ENCODE measurements around the gene FLOT1. TPM values are rescaled to one million over a fixed set of nuclear protein-coding genes. Genes with fewer than 3 reads are reported as not detected.

The FLOT1 gene
- total and polyA plus RNA-seq, 9 of the 15 experiments (the other 6 are each of a cell fraction or from before 2014, with no cell fraction given), result 11.7 to 149 (median 118) TPM

DNA sequence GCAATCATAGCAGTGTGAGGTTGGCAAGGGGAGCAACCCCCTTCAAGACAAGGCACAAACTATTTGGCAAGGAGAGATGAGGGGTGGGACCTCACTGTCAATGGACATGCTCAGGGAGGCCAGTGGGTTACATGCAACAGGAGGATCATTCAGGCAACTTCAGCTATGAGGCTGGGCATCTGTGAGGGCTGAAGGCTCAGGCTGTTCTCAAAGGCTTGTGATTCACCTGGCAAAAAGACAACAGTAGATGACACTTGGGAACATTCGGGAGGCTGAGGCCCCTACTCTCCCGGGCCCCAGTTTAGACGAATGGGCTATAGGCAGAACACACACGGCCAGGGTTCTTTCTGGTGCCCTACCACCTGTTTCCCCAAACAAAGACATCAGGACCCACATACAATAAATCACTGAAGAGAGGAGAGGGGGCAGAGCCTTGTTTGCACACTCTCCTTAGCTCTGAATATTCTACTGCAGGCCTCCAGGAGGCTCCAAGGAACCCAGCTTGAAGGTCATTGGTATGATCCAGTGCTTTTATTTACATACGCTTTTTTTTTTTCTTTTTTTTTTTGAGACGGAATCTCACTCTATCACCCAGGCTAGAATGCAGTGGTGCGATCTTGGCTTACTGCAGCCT, 14.4 kb downstream of the FLOT1 start (continued):
- no peak for TF ChIP-seq ZNF347 (CRISPR knock-in tag; IDR thresholded peaks at IDR 0.05; ENCODE audit: low read depth)

DNA sequence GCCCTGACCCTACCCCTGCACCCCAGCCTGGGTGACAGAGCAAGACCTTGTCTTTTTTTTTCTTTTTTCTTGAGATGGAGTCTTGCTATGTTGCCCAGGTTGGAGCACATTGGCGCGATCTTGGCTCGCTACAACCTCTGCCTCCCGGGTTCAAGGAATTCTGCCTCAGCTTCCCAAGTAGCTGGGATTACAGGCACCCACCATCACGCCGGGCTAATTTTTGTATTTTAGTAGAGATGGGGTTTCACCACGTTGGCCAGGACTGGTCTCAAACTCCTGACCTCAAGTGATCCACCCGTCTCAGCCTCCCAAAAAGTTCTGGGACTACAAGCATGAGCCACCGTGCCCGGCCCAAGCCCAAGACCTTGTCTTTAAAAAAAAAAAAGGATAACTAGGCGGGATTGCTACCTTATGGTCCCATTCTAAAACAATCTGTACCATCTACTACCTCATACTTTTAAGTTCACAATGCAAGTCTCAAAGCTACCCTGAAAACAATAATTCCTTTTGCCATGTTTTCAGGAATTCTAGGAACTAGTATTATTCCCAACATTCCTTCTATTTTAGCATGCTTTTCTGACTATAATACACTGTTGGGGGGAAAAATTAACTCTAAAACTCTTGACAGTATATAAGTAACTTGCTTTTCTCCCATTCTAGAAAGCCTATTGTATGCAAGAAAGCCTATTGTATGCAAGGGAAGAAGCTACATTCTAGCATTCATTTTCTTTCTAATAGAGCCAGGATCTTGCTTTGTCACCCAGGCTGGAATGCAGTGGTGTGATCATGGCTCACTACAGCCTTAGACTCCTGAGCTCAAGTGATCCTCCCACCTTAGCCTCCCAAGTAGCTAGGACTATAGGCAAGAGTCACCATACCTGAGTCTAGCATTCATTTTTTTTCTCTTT, 15.7 kb downstream of the FLOT1 start:
- BruUV-seq (replicated peaks), result no TSS peak
- no peak overlapping the region for H3K9ac ChIP-seq (ENCODE audit: insufficient read depth in 1 of 2, low read depth in 2 of 2, low read length in 2 of 2)
- H3K4me2 ChIP-seq (ENCODE audit: insufficient read depth, low read length), result no peak overlapping the region
- peak overlapping the region; percentile 34; the same call in 1 of the 3 replicates for H3K27ac ChIP-seq (ENCODE audit: extremely low read depth, low read depth, low read length)
- ATAC-seq (no peak), DNase-seq (ENCODE audit: extremely low read depth in 1 of 4, low spot score in 3 of 4) (no peak), FAIRE-seq (no peak)
- intact Hi-C loops (cut with micrococcal nuclease), result no loop called here
- peaks cover 14 to 24% of the 10 kb centered on the region in 2 experiments; a peak in 4 of 5 replicates for H3K4me1 ChIP-seq (replicated peaks in 1 of 2; ENCODE audit: control insufficient read depth in 2 of 2, insufficient read depth in 2 of 2, low read length in 2 of 2)
- peaks cover 82% of the 10 kb centered on the region for H3K36me3 ChIP-seq (ENCODE audit: control insufficient read depth, insufficient read depth, low read length)
- ChIA-PET CTCF (ENCODE audit: low intra/inter-chr PET ratio) (interaction anchor here (0.6 to 1.0 kb wide), 3 partner anchors 48 to 355 kb away, joined by 3 to 5 read pairs (median 3); no protein-coding TSS in a partner anchor), POLR2A (interaction anchor here (0.6 to 6.1 kb wide), 17 partner anchors 7 to 361 kb away, joined by 3 to 50 read pairs (median 4); partner anchors contain the start of genes FLOT1, IER3, MDC1 and TUBB)
- H3K9me1 ChIP-seq (ENCODE audit: control insufficient read depth, insufficient read depth, low read length), result peaks cover 4% of the 10 kb centered on the region
- no peaks in the 10 kb centered on the region for H3K27me3 ChIP-seq (ENCODE audit: control insufficient read depth in 2 of 2, insufficient read depth in 2 of 2, low read length in 2 of 2)
- peaks cover 44% of the 10 kb centered on the region for H4K20me1 ChIP-seq (replicated peaks; ENCODE audit: control insufficient read depth, insufficient read depth, low read length)
- no peak overlapping the region for H3K4me3 ChIP-seq
- in situ Hi-C loops (cut with MboI), result loop anchor here (10.0 kb wide), 1 partner anchor 52 kb away; the partner anchor contains the start of gene DHX16
- WGBS (ENCODE audit: insufficient coverage, low coverage, missing lambda C conversion rate), result 83% methylated on average over 11 of the region's 11 CpGs
- H2AFZ ChIP-seq (ENCODE audit: low read depth, low read length), result no peak overlapping the region
- H3K9me3 ChIP-seq (replicated peaks; ENCODE audit: control insufficient read depth, insufficient read depth, low read depth, low read length), result no peaks in the 10 kb centered on the region
- H3K79me2 ChIP-seq (ENCODE audit: control insufficient read depth, insufficient read depth, low read length), result peaks cover 42% of the 10 kb centered on the region
- no peak for TF ChIP-seq ZNF668 (CRISPR knock-in tag; IDR thresholded peaks at IDR 0.05)
- peak; percentile 34 for TF ChIP-seq RBM22 (IDR thresholded peaks at IDR 0.05; ENCODE audit: low read depth, low read length, poor library complexity, severe bottlenecking)
- TF ChIP-seq ZNF121 (CRISPR knock-in tag; conservative IDR thresholded peaks at IDR 0.05), result peak; percentile 76
- 0 out of 2 replicates have a peak, but pooled peaks have one; percentile 11 for TF ChIP-seq ZBTB12 (CRISPR knock-in tag; IDR thresholded peaks at IDR 0.05)
- 0 out of 2 replicates have a peak, but pooled peaks have one; percentile 7 for TF ChIP-seq OTX1 (CRISPR knock-in tag; IDR thresholded peaks at IDR 0.05)
- TF ChIP-seq SUPT5H (IDR thresholded peaks at IDR 0.05), result peak; percentile 36; the same call in 1 of the 2 replicates
- TF ChIP-seq CHD2 (IDR thresholded peaks at IDR 0.05; ENCODE audit: low read depth, low read length), result peak; percentile 31; the same call in 1 of the 2 replicates
- TF ChIP-seq ZNF445 (CRISPR knock-in tag; IDR thresholded peaks at IDR 0.05; ENCODE audit: low read depth), result no peak
- TF ChIP-seq ZNF589 (CRISPR knock-in tag; IDR thresholded peaks at IDR 0.05; ENCODE audit: low read depth), result no peak
- 0 out of 2 replicates have a peak, but pooled peaks have one; percentile 53 for TF ChIP-seq HBP1 (CRISPR knock-in tag; IDR thresholded peaks at IDR 0.05)
- no peak for TF ChIP-seq SRF (CRISPR knock-in tag; IDR thresholded peaks at IDR 0.05)
- no peak for TF ChIP-seq ID3 (CRISPR knock-in tag; IDR thresholded peaks at IDR 0.05)
- no peak for TF ChIP-seq ID3 (tag; IDR thresholded peaks at IDR 0.05)
- peak; percentile 65; the same call in 1 of the 2 replicates for TF ChIP-seq POLR2A (conservative IDR thresholded peaks at IDR 0.05)
- TF ChIP-seq RBFOX2 (IDR thresholded peaks at IDR 0.05; ENCODE audit: low read depth, low read length), result peak; percentile 38; the same call in 1 of the 2 replicates
